ENCODE measurements around the gene XG. TPM values are rescaled to one million over a fixed set of nuclear protein-coding genes. Genes with fewer than 3 reads are reported as not detected.
"Not testable (repeated sequence)": the region's sequence is repeated elsewhere in the genome, so short reads cannot be mapped to it uniquely, and the experiment has no call there.

The XG gene
- total RNA-seq, 1 donor from 2014 or later: 2.4 TPM

DNA sequence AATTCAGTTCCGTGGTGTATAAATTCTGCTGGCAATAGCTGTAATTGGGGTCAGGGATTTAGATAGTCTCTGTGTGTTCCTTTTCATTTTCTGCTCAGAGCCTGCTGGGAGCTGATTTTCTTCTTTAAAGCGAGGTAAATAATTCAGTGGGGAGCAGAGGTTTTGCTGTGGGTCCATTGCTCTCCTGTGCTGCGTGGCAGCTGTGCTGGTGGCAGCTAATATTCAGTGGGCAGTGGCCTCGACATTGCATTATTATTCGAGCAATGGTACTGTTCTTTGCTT, 13.7 kb downstream of the XG start:
- no peak for DNase-seq (ENCODE audit: low spot score, unreplicated experiment)
- TF ChIP-seq, protein P1, sequence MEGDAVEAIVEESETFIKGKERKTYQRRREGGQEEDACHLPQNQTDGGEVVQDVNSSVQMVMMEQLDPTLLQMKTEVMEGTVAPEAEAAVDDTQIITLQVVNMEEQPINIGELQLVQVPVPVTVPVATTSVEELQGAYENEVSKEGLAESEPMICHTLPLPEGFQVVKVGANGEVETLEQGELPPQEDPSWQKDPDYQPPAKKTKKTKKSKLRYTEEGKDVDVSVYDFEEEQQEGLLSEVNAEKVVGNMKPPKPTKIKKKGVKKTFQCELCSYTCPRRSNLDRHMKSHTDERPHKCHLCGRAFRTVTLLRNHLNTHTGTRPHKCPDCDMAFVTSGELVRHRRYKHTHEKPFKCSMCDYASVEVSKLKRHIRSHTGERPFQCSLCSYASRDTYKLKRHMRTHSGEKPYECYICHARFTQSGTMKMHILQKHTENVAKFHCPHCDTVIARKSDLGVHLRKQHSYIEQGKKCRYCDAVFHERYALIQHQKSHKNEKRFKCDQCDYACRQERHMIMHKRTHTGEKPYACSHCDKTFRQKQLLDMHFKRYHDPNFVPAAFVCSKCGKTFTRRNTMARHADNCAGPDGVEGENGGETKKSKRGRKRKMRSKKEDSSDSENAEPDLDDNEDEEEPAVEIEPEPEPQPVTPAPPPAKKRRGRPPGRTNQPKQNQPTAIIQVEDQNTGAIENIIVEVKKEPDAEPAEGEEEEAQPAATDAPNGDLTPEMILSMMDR (IDR thresholded peaks at IDR 0.05; ENCODE audit: unreplicated experiment): no peak
- Mint-ChIP-seq H3K27ac (no peak overlapping the region), H3K9me3 (ENCODE audit: low read depth) (no peaks in the 10 kb centered on the region), H3K4me1 (ENCODE audit: low read depth) (peaks cover 28% of the 10 kb centered on the region), H3K27me3 (no peaks in the 10 kb centered on the region), H3K4me3 (ENCODE audit: low read depth) (no peak overlapping the region), H3K36me3 (ENCODE audit: insufficient read depth) (no peaks in the 10 kb centered on the region)

- H3K27ac Mint-ChIP-seq: peak overlapping the region; percentile 33
- no peak for DNase-seq (ENCODE audit: low spot score, unreplicated experiment)
- no peaks in the 10 kb centered on the region for H3K27me3 Mint-ChIP-seq
- no peak overlapping the region for H3K4me3 Mint-ChIP-seq (ENCODE audit: low read depth)
- H3K36me3 Mint-ChIP-seq (ENCODE audit: insufficient read depth): no peaks in the 10 kb centered on the region
- H3K4me1 Mint-ChIP-seq (ENCODE audit: low read depth): peaks cover 29% of the 10 kb centered on the region
- H3K9me3 Mint-ChIP-seq (ENCODE audit: low read depth): no peaks in the 10 kb centered on the region
- TF ChIP-seq, protein P1 (IDR thresholded peaks at IDR 0.05; ENCODE audit: unreplicated experiment): no peak
These were observed 15.1 kb downstream of the XG start for GRCh38 chrX:2766906-2767305.

DNA sequence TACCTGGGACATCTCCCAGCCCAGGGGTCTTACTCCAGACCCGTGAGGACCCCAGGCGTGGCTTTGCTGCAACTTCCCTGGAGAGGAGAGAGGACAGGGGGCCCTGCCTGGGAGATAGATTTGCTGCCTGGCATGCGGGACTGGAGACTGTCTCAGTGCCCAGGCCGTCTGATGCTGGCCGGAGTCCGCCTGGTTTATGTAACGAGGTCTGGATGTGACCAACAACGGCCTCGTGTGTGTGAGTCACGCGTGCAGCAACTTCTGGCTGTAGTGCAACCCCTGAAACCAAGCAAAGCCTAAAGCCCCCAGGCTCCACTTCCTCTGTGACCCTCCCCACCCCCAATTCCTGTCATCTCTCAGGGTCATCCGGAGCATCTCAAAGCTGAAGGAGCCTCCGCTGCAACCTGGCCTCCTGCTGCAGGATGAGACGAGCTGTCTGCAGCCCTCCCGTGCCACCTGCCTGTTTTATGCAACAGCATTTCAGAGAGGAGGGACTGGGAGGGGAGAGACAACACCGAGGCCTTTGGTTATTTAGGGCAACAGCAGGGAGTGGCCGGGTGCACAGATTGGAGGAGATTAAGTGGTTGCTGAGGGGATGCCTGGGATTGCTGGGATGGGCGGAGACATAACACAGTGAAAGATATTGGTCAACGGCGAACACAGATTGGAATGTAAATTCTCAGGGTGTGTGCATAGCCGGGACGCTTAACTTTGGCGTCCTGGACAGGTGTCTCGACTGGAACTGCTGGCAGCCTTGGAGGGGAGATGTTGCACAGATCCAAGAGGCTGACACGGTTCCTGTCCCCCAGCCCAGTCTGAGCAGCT, 16.0 kb downstream of the XG start:
- Mint-ChIP-seq H3K36me3 (ENCODE audit: insufficient read depth) (no peaks in the 10 kb centered on the region), H3K4me1 (ENCODE audit: low read depth) (peaks cover 30% of the 10 kb centered on the region), H3K27me3 (no peaks in the 10 kb centered on the region), H3K4me3 (ENCODE audit: low read depth) (no peak overlapping the region), H3K9me3 (ENCODE audit: low read depth) (no peaks in the 10 kb centered on the region), H3K27ac (peak overlapping the region; percentile 90)
- TF ChIP-seq, protein P1 (IDR thresholded peaks at IDR 0.05; ENCODE audit: unreplicated experiment): no peak
- DNase-seq (ENCODE audit: low spot score, unreplicated experiment): no peak

- Mint-ChIP-seq H3K9me3 (ENCODE audit: low read depth) (peaks cover 7% of the 10 kb centered on the region), H3K36me3 (ENCODE audit: insufficient read depth) (peaks cover 1% of the 10 kb centered on the region), H3K27me3 (no peaks in the 10 kb centered on the region), H3K4me3 (ENCODE audit: low read depth) (no peak overlapping the region), H3K27ac (no peak overlapping the region), H3K4me1 (ENCODE audit: low read depth) (peaks cover 30% of the 10 kb centered on the region)
- DNase-seq (ENCODE audit: low spot score, unreplicated experiment): no peak
- TF ChIP-seq, protein P1 (IDR thresholded peaks at IDR 0.05; ENCODE audit: unreplicated experiment): no peak
These were observed 17.8 kb downstream of the XG start for GRCh38 chrX:2769615-2770014.

- H3K36me3 Mint-ChIP-seq (ENCODE audit: insufficient read depth); H3K27me3 Mint-ChIP-seq; DNase-seq (ENCODE audit: low spot score, unreplicated experiment); H3K4me3 Mint-ChIP-seq (ENCODE audit: low read depth): not testable (repeated sequence)
- Mint-ChIP-seq H3K4me1 (ENCODE audit: low read depth) (peaks cover 19% of the 10 kb centered on the region), H3K27ac (peak overlapping the region; percentile 3), H3K9me3 (ENCODE audit: low read depth) (peaks cover 13% of the 10 kb centered on the region)
These were observed 21.6 kb downstream of the XG start for GRCh38 chrX:2773166-2774055.
